ENCODE measurements around the gene LHFPL2. TPM values are rescaled to one million over a fixed set of nuclear protein-coding genes. Genes with fewer than 3 reads are reported as not detected.

Gene LHFPL2
- total RNA-seq, 2 donors from 2014 or later, result 30.1 to 72.6 TPM

GRCh38 chr5:78642701-78643100 is 5.9 kb downstream of the LHFPL2 start:
- Histone ChIP-seq H3K4me3 (no peak overlapping the region), H3K4me1 (ENCODE audit: control insufficient read depth in 1 of 2, low read depth in 2 of 2) (peaks cover 18 to 75% of the 10 kb centered on the region in 2 donors), H3K27ac (no peak overlapping the region), H3K27me3 (replicated peaks; ENCODE audit: insufficient read depth) (no peaks in the 10 kb centered on the region), H3K9me3 (no peaks in the 10 kb centered on the region), H3K36me3 (no peaks in the 10 kb centered on the region)
- ATAC-seq (ENCODE audit: insufficient number of reproducible peaks, low FRiP score, low read depth), result no peak
- DNase-seq (ENCODE audit: low spot score), result no peak
- no peak for TF ChIP-seq CTCF (IDR thresholded peaks at IDR 0.05)

- no peak for ATAC-seq (ENCODE audit: insufficient number of reproducible peaks, low FRiP score, low read depth)
Observed at GRCh38 chr5:78640662-78641474, 7.7 kb downstream of the LHFPL2 start.

GRCh38 chr5:78639791-78640190 is 8.8 kb downstream of the LHFPL2 start:
- Histone ChIP-seq H3K4me1 (ENCODE audit: control insufficient read depth in 1 of 2, low read depth in 2 of 2) (peaks cover 9 to 64% of the 10 kb centered on the region in 2 donors), H3K9me3 (no peaks in the 10 kb centered on the region), H3K27ac (no peak overlapping the region)

More at GRCh38 chr5:78640662-78641474, 7.7 kb downstream of the LHFPL2 start:
- no peak overlapping the region for H3K4me3 ChIP-seq
- H3K9me3 ChIP-seq, result no peaks in the 10 kb centered on the region
- no peaks in the 10 kb centered on the region for H3K36me3 ChIP-seq
- no peak for TF ChIP-seq CTCF (IDR thresholded peaks at IDR 0.05)
- no peak for DNase-seq (ENCODE audit: low spot score)
- H3K27me3 ChIP-seq (replicated peaks; ENCODE audit: insufficient read depth), result no peaks in the 10 kb centered on the region
- no peak overlapping the region for H3K27ac ChIP-seq
- peaks cover 11 to 67% of the 10 kb centered on the region in 2 donors for H3K4me1 ChIP-seq (ENCODE audit: control insufficient read depth in 1 of 2, low read depth in 2 of 2)

GRCh38 chr5:78638973-78639669 is 9.5 kb downstream of the LHFPL2 start:
- no peak for ATAC-seq (ENCODE audit: insufficient number of reproducible peaks, low FRiP score, low read depth)
- no peak for DNase-seq (ENCODE audit: low spot score)
- H3K27ac ChIP-seq, result no peak overlapping the region
- H3K36me3 ChIP-seq, result no peaks in the 10 kb centered on the region
- H3K4me3 ChIP-seq, result no peak overlapping the region
- H3K27me3 ChIP-seq (replicated peaks; ENCODE audit: insufficient read depth), result no peaks in the 10 kb centered on the region
- no peaks in the 10 kb centered on the region for H3K9me3 ChIP-seq
- peaks cover 9 to 64% of the 10 kb centered on the region in 2 donors for H3K4me1 ChIP-seq (ENCODE audit: control insufficient read depth in 1 of 2, low read depth in 2 of 2)
- no peak for TF ChIP-seq CTCF (IDR thresholded peaks at IDR 0.05)

More at GRCh38 chr5:78639791-78640190, 8.8 kb downstream of the LHFPL2 start:
- no peak for ATAC-seq (ENCODE audit: insufficient number of reproducible peaks, low FRiP score, low read depth)
- no peak for TF ChIP-seq CTCF (IDR thresholded peaks at IDR 0.05)
- no peak for DNase-seq (ENCODE audit: low spot score)
- no peaks in the 10 kb centered on the region for H3K27me3 ChIP-seq (replicated peaks; ENCODE audit: insufficient read depth)
- no peak overlapping the region for H3K4me3 ChIP-seq
- H3K36me3 ChIP-seq, result no peaks in the 10 kb centered on the region

GRCh38 chr5:78638423-78638822 is 10.1 kb downstream of the LHFPL2 start:
- Histone ChIP-seq H3K27me3 (replicated peaks; ENCODE audit: insufficient read depth) (no peaks in the 10 kb centered on the region), H3K27ac (no peak overlapping the region), H3K4me3 (no peak overlapping the region), H3K9me3 (no peaks in the 10 kb centered on the region), H3K4me1 (ENCODE audit: control insufficient read depth in 1 of 2, low read depth in 2 of 2) (peaks cover 9 to 67% of the 10 kb centered on the region in 2 donors), H3K36me3 (no peaks in the 10 kb centered on the region)
- DNase-seq (ENCODE audit: low spot score) (peak; percentile 52), ATAC-seq (ENCODE audit: insufficient number of reproducible peaks, low FRiP score, low read depth) (peak; percentile 50)
- TF ChIP-seq CTCF (IDR thresholded peaks at IDR 0.05), result no peak
